Measurements from ENCODE around the gene TRMU. TPM values are rescaled to one million over a fixed set of nuclear protein-coding genes. Genes with fewer than 3 reads are reported as not detected.
"Not testable (repeated sequence)": the region's sequence is repeated elsewhere in the genome, so short reads cannot be mapped to it uniquely, and the experiment has no call there.

The TRMU gene
- polyA plus RNA-seq, 1 experiment: 23.7 TPM

GRCh38 chr22:46394622-46395021 is 59.1 kb downstream of the TRMU start:
- H3K27ac ChIP-seq (ENCODE audit: low read depth, low read length): no peak overlapping the region
- DNase-seq (ENCODE audit: low read depth, low spot score): no peak
- ChIA-PET POLR2A (no interaction called here), CTCF (no interaction called here)
- H3K4me3 ChIP-seq (ENCODE audit: low read depth, low read length): no peak overlapping the region
- H3K9me3 ChIP-seq (ENCODE audit: control insufficient read depth, insufficient read depth, low read length): no peaks in the 10 kb centered on the region; the same call in 1 of the 2 replicates
- H3K27me3 ChIP-seq (ENCODE audit: control insufficient read depth, insufficient read depth, low read length): peaks cover 15% of the 10 kb centered on the region
- no peak for TF ChIP-seq CTCF (IDR thresholded peaks at IDR 0.05; ENCODE audit: low read depth, low read length)

- H3K4me3 ChIP-seq (ENCODE audit: low read depth, low read length): no peak overlapping the region
- peaks cover 15% of the 10 kb centered on the region for H3K27me3 ChIP-seq (ENCODE audit: control insufficient read depth, insufficient read depth, low read length)
- no peak for TF ChIP-seq CTCF (IDR thresholded peaks at IDR 0.05; ENCODE audit: low read depth, low read length)
- DNase-seq (ENCODE audit: low read depth, low spot score): no peak
- no peak overlapping the region for H3K27ac ChIP-seq (ENCODE audit: low read depth, low read length)
- ChIA-PET POLR2A (no interaction called here), CTCF (no interaction called here)
- H3K9me3 ChIP-seq (ENCODE audit: control insufficient read depth, insufficient read depth, low read length): no peaks in the 10 kb centered on the region; the same call in 1 of the 2 replicates
These were observed 59.6 kb downstream of the TRMU start for GRCh38 chr22:46395145-46395544.

GRCh38 chr22:46397049-46397448 is 61.5 kb downstream of the TRMU start:
- H3K4me3 ChIP-seq (ENCODE audit: low read depth, low read length); H3K27ac ChIP-seq (ENCODE audit: low read depth, low read length); CTCF ChIA-PET; DNase-seq (ENCODE audit: low read depth, low spot score); H3K9me3 ChIP-seq (ENCODE audit: control insufficient read depth, insufficient read depth, low read length): not testable (repeated sequence)
- peaks cover 25% of the 10 kb centered on the region for H3K27me3 ChIP-seq (ENCODE audit: control insufficient read depth, insufficient read depth, low read length)
- POLR2A ChIA-PET: interaction anchor here (0.6 kb wide), 1 partner anchor 82 kb away, joined by 4 read pairs; no protein-coding TSS in a partner anchor

GRCh38 chr22:46397514-46397913 is 62.0 kb downstream of the TRMU start:
- DNase-seq (ENCODE audit: low read depth, low spot score): no peak
- Histone ChIP-seq H3K27ac (ENCODE audit: low read depth, low read length) (no peak overlapping the region), H3K4me3 (ENCODE audit: low read depth, low read length) (no peak overlapping the region), H3K9me3 (ENCODE audit: control insufficient read depth, insufficient read depth, low read length) (no peaks in the 10 kb centered on the region), H3K27me3 (ENCODE audit: control insufficient read depth, insufficient read depth, low read length) (peaks cover 26% of the 10 kb centered on the region)
- CTCF ChIA-PET: no interaction called here
- TF ChIP-seq CTCF (IDR thresholded peaks at IDR 0.05; ENCODE audit: low read depth, low read length): no peak
- POLR2A ChIA-PET: no interaction called here

- Histone ChIP-seq H3K9me3 (ENCODE audit: control insufficient read depth, insufficient read depth, low read length) (no peaks in the 10 kb centered on the region), H3K27ac (ENCODE audit: low read depth, low read length) (no peak overlapping the region), H3K4me3 (ENCODE audit: low read depth, low read length) (no peak overlapping the region), H3K27me3 (ENCODE audit: control insufficient read depth, insufficient read depth, low read length) (peaks cover 26% of the 10 kb centered on the region)
- ChIA-PET POLR2A (no interaction called here), CTCF (no interaction called here)
- no peak for DNase-seq (ENCODE audit: low read depth, low spot score)
- no peak for TF ChIP-seq CTCF (IDR thresholded peaks at IDR 0.05; ENCODE audit: low read depth, low read length)
These were observed 62.4 kb downstream of the TRMU start for GRCh38 chr22:46397951-46398350.

Measured in AG04450 (cell line).